Thoracic aorta (tissue), 2 donors: ENCODE data around the gene TCF20. TPM values are rescaled to one million over a fixed set of nuclear protein-coding genes. Genes with fewer than 3 reads are reported as not detected.

Experiments used
- ATAC-seq: fragments of 150-250 bp; one replicate; pipeline ENCODE4 v1.8.0; 2017; ENCODE audit warnings: low read depth; ENCODE audit not compliant: insufficient number of reproducible peaks, low FRiP score
- DNase-seq: peaks from one replicate; pipeline ENCODE4 v3.0.0-alpha.2; 2020; ENCODE audit warnings: low spot score
- H3K27ac ChIP-seq, 2 donors: fragments of 200-600 bp; sonication (generic); 1 replicate in 1 of 2; 2 replicates in 1 of 2; pipeline ENCODE4 v1.5.1; 2016; ENCODE audit warnings: mild to moderate bottlenecking in 2 of 2, moderate library complexity in 2 of 2
- H3K27me3 ChIP-seq: fragments of 200-600 bp; sonication (generic); replicated peaks from 2 replicates; pipeline ENCODE4 v1.6.0; 2016; ENCODE audit warnings: mild to moderate bottlenecking; ENCODE audit not compliant: insufficient read depth
- H3K36me3 ChIP-seq: fragments of 200-600 bp; sonication (generic); one replicate; pipeline ENCODE4 v1.5.1; 2016
- H3K4me1 ChIP-seq, 2 donors: fragments of 200-600 bp; sonication (generic); 1 replicate in 1 of 2; 2 replicates in 1 of 2; pipeline versions ENCODE4 v1.5.1 to v1.6.0; 2016; ENCODE audit warnings: low read depth in 2 of 2, mild to moderate bottlenecking in 1 of 2; ENCODE audit not compliant: control insufficient read depth in 1 of 2
- H3K4me3 ChIP-seq: fragments of 200-600 bp; sonication (generic); 2 replicates; pipeline ENCODE4 v1.5.1; 2016; ENCODE audit warnings: mild to moderate bottlenecking
- H3K9me3 ChIP-seq: fragments of 200-600 bp; sonication (generic); 2 replicates; pipeline ENCODE4 v1.5.1; 2016
- total RNA-seq, 2 donors: library from RNA; depleted of rRNA; stranded (reverse); fragments of >200 nt; gene quantifications; one replicate each; pipeline versions ENCODE4 v1.1.0 to v1.2.3, GENCODE V29; 2016
- TF ChIP-seq, protein P1 (sequence below): fragments of 200-600 bp; sonication (generic); IDR thresholded peaks from one replicate; pipeline ENCODE4 v1.5.1; 2019; ENCODE audit warnings: antibody characterized with exemption

The TCF20 gene
- total RNA-seq, 2 donors from 2014 or later: 25.7 to 30.3 TPM

DNA sequence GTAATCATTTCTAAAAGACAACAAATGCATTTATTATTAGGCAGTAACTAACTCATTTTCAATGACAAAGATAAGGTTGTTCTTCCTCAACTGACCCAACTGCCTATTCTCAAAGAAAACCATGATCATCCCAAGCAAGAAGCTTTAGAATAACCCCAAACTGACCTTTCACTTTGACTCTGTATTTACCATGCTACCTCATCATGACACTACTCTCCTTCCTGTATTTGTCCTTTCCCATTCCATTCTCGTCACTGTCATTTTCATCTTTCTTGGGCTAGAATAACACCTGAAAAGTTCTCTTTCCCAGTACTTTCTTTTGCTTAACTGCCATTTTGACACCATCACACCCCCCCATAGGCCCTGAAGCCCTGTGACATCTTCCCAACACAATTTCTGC, 48.3 kb downstream of the TCF20 start:
- H3K9me3 ChIP-seq: no peaks in the 10 kb centered on the region
- DNase-seq (no peak), ATAC-seq (no peak)
- no peaks in the 10 kb centered on the region for H3K36me3 ChIP-seq
- H3K4me1 ChIP-seq: no peaks in the 10 kb centered on the region
- TF ChIP-seq, protein P1, sequence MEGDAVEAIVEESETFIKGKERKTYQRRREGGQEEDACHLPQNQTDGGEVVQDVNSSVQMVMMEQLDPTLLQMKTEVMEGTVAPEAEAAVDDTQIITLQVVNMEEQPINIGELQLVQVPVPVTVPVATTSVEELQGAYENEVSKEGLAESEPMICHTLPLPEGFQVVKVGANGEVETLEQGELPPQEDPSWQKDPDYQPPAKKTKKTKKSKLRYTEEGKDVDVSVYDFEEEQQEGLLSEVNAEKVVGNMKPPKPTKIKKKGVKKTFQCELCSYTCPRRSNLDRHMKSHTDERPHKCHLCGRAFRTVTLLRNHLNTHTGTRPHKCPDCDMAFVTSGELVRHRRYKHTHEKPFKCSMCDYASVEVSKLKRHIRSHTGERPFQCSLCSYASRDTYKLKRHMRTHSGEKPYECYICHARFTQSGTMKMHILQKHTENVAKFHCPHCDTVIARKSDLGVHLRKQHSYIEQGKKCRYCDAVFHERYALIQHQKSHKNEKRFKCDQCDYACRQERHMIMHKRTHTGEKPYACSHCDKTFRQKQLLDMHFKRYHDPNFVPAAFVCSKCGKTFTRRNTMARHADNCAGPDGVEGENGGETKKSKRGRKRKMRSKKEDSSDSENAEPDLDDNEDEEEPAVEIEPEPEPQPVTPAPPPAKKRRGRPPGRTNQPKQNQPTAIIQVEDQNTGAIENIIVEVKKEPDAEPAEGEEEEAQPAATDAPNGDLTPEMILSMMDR: no peak
- no peak overlapping the region for H3K27ac ChIP-seq
- no peak overlapping the region for H3K4me3 ChIP-seq
- no peaks in the 10 kb centered on the region for H3K27me3 ChIP-seq

Other genes with a start within 250 kb of the TCF20 start
- gene NAGA, start 199.8 kb downstream of the TCF20 start, total RNA-seq: 10 to 100 TPM; 41.7 to 52.7 TPM
- gene PHETA2, start 196.4 kb downstream of the TCF20 start, total RNA-seq: 10 to 100 TPM; 22.1 to 23.7 TPM
- gene SMDT1, start 191.0 kb downstream of the TCF20 start, total RNA-seq: 10 to 100 TPM in 1 of 2 donors, 1 to 10 TPM in 1; 6.1 to 17.1 TPM
- gene NDUFA6, start 179.9 kb downstream of the TCF20 start, total RNA-seq: 10 to 100 TPM; 21.3 to 27.0 TPM
- not detected for gene CYP2D6, start 139.8 kb downstream of the TCF20 start, total RNA-seq
- 1 to 10 TPM; 4.1 to 4.4 TPM for gene NFAM1, start 161.8 kb upstream of the TCF20 start, total RNA-seq
- gene RRP7A, start 249.1 kb upstream of the TCF20 start, total RNA-seq: 10 to 100 TPM; 22.0 to 24.1 TPM